Kidney epithelial cell (primary cell): ENCODE measurements around the gene EFHC1. TPM values are rescaled to one million over a fixed set of nuclear protein-coding genes. Genes with fewer than 3 reads are reported as not detected.

ENCODE experiments used
- DNase-seq: peaks from one replicate; pipeline ENCODE4 v3.0.0-alpha.2; 2010; ENCODE audit warnings: low read depth
- H3K27me3 ChIP-seq: 2 replicates; pipeline ENCODE4 v1.6.0; 2011; ENCODE audit warnings: low read length; ENCODE audit not compliant: control insufficient read depth, insufficient read depth
- H3K36me3 ChIP-seq: 2 replicates; pipeline ENCODE4 v1.5.1; 2011; ENCODE audit warnings: low read length; ENCODE audit not compliant: control insufficient read depth, insufficient read depth
- H3K4me3 ChIP-seq: 2 replicates; pipeline ENCODE4 v1.5.1; 2011; ENCODE audit warnings: low read depth, mild to moderate bottlenecking, control low read depth, low read length
- total RNA-seq: library from RNA; depleted of rRNA; stranded (reverse); fragments of >200 nt; gene quantifications from 2 replicates; pipeline ENCODE4 v1.2.3, GENCODE V29; 2015
- TF ChIP-seq, protein P1 (sequence below): IDR thresholded peaks from 2 replicates; pipeline ENCODE4 v1.5.1; 2011; ENCODE audit warnings: mild to moderate bottlenecking, moderate library complexity, low read length, control low read depth, inconsistent platforms; ENCODE audit not compliant: insufficient read depth, poor library complexity, severe bottlenecking

Gene EFHC1
- total RNA-seq, 1 donor from 2014 or later, result 22.9 TPM

DNA sequence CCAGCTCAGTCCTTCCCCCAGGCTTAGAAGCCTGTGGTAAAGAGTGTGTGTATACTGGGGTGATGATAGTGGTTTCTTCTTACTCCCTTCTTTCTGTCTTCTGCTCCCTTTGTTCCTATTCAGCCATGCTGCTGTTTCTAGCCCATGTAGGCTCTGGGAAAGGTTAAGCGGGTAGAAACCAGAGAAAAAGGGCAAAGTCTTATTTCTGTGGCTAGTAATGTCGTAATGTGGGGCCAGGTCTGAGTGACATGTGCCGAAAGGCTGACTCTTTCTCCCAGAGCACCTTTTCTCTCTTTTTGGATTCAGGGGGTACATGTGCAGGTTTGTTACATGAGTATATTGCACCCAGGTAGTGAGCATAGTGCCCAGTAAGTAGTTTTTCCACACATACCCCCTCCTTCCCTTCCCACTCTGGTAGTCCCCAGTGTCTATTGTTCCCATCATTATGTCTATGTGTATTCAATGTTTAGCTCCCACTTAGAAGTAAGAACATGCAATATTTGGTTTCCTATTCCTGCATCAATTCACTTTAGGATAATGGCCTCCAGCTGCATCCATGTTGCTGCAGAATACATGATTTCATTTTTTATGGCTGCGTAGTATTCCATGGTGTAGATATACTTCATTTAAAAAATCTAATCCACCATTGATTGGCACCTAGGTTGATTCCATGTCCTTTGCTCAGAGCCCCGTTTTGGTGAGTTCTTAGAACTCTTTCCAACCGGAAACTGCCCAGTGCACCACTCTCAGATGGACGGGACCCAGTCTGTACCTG, 74.3 kb downstream of the EFHC1 start:
- Histone ChIP-seq H3K4me3 (no peak overlapping the region), H3K36me3 (peaks cover 1% of the 10 kb centered on the region), H3K27me3 (no peaks in the 10 kb centered on the region)
- DNase-seq, result no peak
- TF ChIP-seq, protein P1, sequence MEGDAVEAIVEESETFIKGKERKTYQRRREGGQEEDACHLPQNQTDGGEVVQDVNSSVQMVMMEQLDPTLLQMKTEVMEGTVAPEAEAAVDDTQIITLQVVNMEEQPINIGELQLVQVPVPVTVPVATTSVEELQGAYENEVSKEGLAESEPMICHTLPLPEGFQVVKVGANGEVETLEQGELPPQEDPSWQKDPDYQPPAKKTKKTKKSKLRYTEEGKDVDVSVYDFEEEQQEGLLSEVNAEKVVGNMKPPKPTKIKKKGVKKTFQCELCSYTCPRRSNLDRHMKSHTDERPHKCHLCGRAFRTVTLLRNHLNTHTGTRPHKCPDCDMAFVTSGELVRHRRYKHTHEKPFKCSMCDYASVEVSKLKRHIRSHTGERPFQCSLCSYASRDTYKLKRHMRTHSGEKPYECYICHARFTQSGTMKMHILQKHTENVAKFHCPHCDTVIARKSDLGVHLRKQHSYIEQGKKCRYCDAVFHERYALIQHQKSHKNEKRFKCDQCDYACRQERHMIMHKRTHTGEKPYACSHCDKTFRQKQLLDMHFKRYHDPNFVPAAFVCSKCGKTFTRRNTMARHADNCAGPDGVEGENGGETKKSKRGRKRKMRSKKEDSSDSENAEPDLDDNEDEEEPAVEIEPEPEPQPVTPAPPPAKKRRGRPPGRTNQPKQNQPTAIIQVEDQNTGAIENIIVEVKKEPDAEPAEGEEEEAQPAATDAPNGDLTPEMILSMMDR, result no peak

DNA sequence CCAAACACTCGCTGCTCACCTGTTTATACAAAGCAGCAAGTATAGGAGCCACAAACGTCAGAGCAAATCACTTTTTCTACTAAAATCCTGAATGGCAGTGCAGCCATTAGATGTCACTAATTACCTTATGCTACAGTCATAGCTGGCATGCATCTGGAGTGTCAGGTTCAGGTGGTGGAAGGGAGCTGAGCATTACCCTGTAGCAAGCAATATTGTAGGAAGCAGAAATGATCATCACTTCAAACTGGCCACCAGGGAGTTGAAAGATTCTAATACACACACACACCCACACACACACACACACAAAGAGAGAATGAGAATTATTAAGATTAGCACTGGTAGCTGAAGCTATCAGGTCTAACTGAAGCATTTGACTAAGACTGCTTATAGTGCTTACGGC, 75.8 kb downstream of the EFHC1 start:
- Histone ChIP-seq H3K4me3 (no peak overlapping the region), H3K27me3 (no peaks in the 10 kb centered on the region), H3K36me3 (peaks cover 1% of the 10 kb centered on the region)
- TF ChIP-seq, protein P1, result no peak
- DNase-seq, result no peak

DNA sequence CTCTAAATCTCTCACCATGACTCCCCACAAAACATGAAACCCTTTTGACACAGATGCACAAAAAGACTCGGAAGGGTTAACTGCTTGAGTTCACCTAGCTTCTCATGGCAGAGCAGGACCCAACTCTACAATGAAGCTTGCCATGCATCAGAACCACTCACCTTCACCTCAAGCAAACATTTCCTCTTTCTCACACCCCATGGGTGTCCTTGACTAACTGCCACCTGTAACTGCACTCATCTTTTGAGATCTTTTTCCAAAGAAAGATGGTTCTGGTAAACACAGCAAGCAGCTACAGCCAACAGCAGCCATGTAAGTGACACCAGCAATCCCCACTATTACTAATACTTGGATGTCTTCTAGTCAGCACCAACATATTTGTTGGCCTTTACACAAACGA, 76.5 kb downstream of the EFHC1 start:
- H3K4me3 ChIP-seq, result no peak overlapping the region
- TF ChIP-seq, protein P1, result no peak
- no peak for DNase-seq
- peaks cover 1% of the 10 kb centered on the region for H3K36me3 ChIP-seq
- H3K27me3 ChIP-seq, result no peaks in the 10 kb centered on the region

DNA sequence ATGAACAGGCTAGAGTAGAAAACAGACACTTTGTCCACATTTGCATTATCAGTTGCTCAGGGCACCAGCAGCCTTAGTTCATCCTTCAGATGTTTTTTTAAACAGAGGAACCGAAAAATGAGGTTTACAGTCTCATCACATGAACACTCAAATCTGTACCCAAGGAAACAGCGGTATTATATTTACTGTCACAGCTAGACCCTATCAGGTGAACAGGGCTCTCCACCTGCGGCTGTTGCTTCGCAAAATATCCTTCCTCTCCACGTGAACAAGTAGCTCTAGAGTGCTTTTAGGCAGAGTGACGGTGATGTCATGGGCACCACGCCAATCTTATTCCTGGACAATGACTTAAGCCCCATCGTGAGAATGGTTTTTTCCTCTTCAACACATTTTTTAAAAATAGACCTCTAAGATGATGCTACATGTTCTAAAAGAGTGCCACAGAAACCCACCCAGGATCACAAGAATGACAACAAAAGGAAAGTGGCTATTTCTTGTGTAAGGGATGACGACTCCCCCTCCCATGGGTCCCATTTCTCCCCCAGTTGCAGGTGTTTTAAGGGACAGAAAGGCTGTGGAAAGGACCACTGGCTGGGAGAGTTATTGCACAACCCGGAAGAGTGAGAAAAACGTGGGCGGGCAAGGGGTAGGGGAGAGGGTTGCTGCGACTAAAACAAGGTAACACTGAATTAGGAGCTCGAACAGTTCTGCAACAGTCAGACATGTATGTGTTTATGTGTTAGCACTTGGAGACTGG, 77.7 kb downstream of the EFHC1 start:
- DNase-seq, result no peak
- Histone ChIP-seq H3K4me3 (no peak overlapping the region), H3K36me3 (peaks cover 1% of the 10 kb centered on the region), H3K27me3 (no peaks in the 10 kb centered on the region)
- TF ChIP-seq, protein P1, result no peak

DNA sequence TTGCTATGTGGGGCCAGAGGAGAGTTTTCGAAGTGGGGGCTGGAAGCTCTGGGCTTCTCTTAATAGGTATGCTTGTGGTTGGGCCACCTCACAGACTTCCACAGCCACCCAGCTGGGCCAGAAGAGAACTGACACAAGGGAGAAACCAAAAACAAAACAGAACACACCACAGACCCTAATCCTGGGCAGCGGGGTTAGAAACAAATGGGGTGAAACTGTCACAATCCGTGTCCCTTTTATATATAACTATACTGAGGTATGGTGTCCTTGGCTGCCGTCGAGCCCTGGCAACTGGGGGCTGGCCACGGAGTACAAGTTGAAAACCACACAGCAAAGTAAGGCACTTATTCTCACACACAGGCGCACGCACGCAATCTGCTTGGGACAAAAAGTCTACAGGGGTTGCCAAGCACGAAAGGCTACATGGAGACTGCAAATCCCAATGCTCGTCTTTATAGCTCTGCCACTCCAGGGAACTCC, 78.4 kb downstream of the EFHC1 start:
- Histone ChIP-seq H3K36me3 (peaks cover 1% of the 10 kb centered on the region), H3K27me3 (no peaks in the 10 kb centered on the region), H3K4me3 (no peak overlapping the region)
- DNase-seq, result no peak
- TF ChIP-seq, protein P1, result no peak

DNA sequence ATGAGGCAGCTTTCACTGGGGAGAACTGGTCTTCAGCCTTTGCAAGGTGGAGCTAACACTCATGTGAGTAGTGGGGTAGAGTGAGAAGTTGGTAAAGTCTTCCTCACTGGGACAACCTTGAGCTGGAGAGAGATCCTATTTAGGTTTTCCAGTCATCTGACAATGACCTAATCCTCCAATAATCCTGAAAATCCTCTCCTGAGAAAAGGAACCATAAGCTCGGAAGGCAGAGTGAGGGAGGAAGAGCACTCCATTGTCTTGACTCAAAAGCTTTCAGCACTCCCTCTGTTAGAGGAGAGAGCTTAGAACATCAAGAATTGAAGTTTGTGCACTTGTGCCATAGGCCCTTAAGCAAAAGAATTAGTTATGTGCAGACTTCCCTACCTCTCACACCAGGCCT, 78.9 kb downstream of the EFHC1 start:
- Histone ChIP-seq H3K4me3 (no peak overlapping the region), H3K36me3 (peaks cover 1% of the 10 kb centered on the region), H3K27me3 (no peaks in the 10 kb centered on the region)
- DNase-seq, result no peak
- TF ChIP-seq, protein P1, result no peak
